Myocyte (in vitro differentiated cells): ENCODE measurements around the gene COPS9. TPM values are rescaled to one million over a fixed set of nuclear protein-coding genes. Genes with fewer than 3 reads are reported as not detected.
A peak's percentile ranks its signal among the peaks of the same experiment; 100 is the strongest.

Source experiments
- DNase-seq: peaks from one replicate; pipeline ENCODE4 v3.0.0-alpha.2; 2012; ENCODE audit warnings: low read depth
- total RNA-seq: library from RNA; depleted of rRNA; stranded (reverse); fragments of >200 nt; gene quantifications from 2 replicates; pipeline ENCODE4 v1.2.3, GENCODE V29; 2014

Gene COPS9
- total RNA-seq, 1 donor from 2014 or later: 61.9 TPM

GRCh38 chr2:240151477-240152031 is 15.4 kb upstream of the COPS9 start:
- no peak for DNase-seq

- peak; percentile 55 for DNase-seq
Observed at GRCh38 chr2:240149943-240150784, 14.1 kb upstream of the COPS9 start.

- DNase-seq: no peak
Observed at GRCh38 chr2:240147911-240148587, 11.9 kb upstream of the COPS9 start.

GRCh38 chr2:240147382-240147781 is 11.3 kb upstream of the COPS9 start:
- DNase-seq: no peak

- DNase-seq: no peak
Observed at GRCh38 chr2:240146627-240147278, 10.6 kb upstream of the COPS9 start.

- DNase-seq: no peak
Observed at GRCh38 chr2:240146141-240146561, 10.0 kb upstream of the COPS9 start.

GRCh38 chr2:240145461-240145860 is 9.4 kb upstream of the COPS9 start:
- no peak for DNase-seq

- DNase-seq: no peak
Observed at GRCh38 chr2:240144649-240145261, 8.7 kb upstream of the COPS9 start.

- DNase-seq: peak; percentile 53
Observed at GRCh38 chr2:240143801-240144648, 7.9 kb upstream of the COPS9 start.

GRCh38 chr2:240143276-240143675 is 7.2 kb upstream of the COPS9 start:
- DNase-seq: no peak

GRCh38 chr2:240142859-240143258 is 6.8 kb upstream of the COPS9 start:
- no peak for DNase-seq

GRCh38 chr2:240142256-240142775 is 6.2 kb upstream of the COPS9 start:
- no peak for DNase-seq

GRCh38 chr2:240141736-240142135 is 5.6 kb upstream of the COPS9 start:
- DNase-seq: no peak

- DNase-seq: no peak
Observed at GRCh38 chr2:240140920-240141319, 4.8 kb upstream of the COPS9 start.

- DNase-seq: no peak
Observed at GRCh38 chr2:240140511-240140910, 4.4 kb upstream of the COPS9 start, which contains the start of gene OTOS. Gene OTOS (minus strand): TSS chr2:240140658. CDS start chr2:240140326, 332 bp downstream.

GRCh38 chr2:240139666-240140393 is 3.7 kb upstream of the COPS9 start:
- DNase-seq: no peak

- no peak for DNase-seq
Observed at GRCh38 chr2:240139011-240139441, 2.9 kb upstream of the COPS9 start.

GRCh38 chr2:240138254-240138984 is 2.3 kb upstream of the COPS9 start:
- no peak for DNase-seq
